Ishikawa (cell line): Measurements from ENCODE around the gene CACNA1C.

ENCODE experiments used
- CEBPB ChIP-seq: IDR thresholded peaks from 2 replicates; pipeline ENCODE4 v1.6.1; 2012
- CREB1 ChIP-seq: IDR thresholded peaks from 2 replicates; pipeline ENCODE4 v1.6.1; 2012; ENCODE audit warnings: low read depth
- EGR1 ChIP-seq: IDR thresholded peaks from 2 replicates; pipeline ENCODE4 v1.6.1; 2012
- EP300 ChIP-seq: IDR thresholded peaks from 2 replicates; pipeline ENCODE4 v1.6.1; 2012; ENCODE audit warnings: borderline replicate concordance
- FOXM1 ChIP-seq: IDR thresholded peaks from 2 replicates; pipeline ENCODE4 v1.6.1; 2012; ENCODE audit warnings: low read depth, borderline replicate concordance
- MAX ChIP-seq: IDR thresholded peaks from 2 replicates; pipeline ENCODE4 v1.6.1; 2012
- NFIC ChIP-seq: IDR thresholded peaks from 2 replicates; pipeline ENCODE4 v1.6.1; 2012
- RAD21 ChIP-seq: IDR thresholded peaks from 2 replicates; pipeline ENCODE4 v1.6.1; 2012; ENCODE audit warnings: low read depth
- REST ChIP-seq: IDR thresholded peaks from 2 replicates; pipeline ENCODE4 v1.6.1; 2012; ENCODE audit warnings: low read depth, mild to moderate bottlenecking
- TAF1 ChIP-seq: IDR thresholded peaks from 2 replicates; pipeline ENCODE4 v1.6.1; 2012; ENCODE audit warnings: low read depth, mild to moderate bottlenecking
- TCF12 ChIP-seq: IDR thresholded peaks from 2 replicates; pipeline ENCODE4 v1.6.1; 2012; ENCODE audit warnings: low read depth
- TEAD4 ChIP-seq: IDR thresholded peaks from 2 replicates; pipeline ENCODE4 v1.6.1; 2012
- USF1 ChIP-seq: IDR thresholded peaks from 2 replicates; pipeline ENCODE4 v1.6.1; 2012
- YY1 ChIP-seq: IDR thresholded peaks from 2 replicates; pipeline ENCODE4 v1.6.1; 2012; ENCODE audit warnings: low read depth
- ZBTB7A ChIP-seq: IDR thresholded peaks from 2 replicates; pipeline ENCODE4 v1.6.1; 2012; ENCODE audit warnings: low read depth

CACNA1C gene

GRCh38 chr12:2422591-2422990 is 369.8 kb downstream of the CACNA1C start:
- TF ChIP-seq TEAD4 (no peak), TCF12 (no peak), ZBTB7A (no peak), EGR1 (no peak), TAF1 (no peak), RAD21 (no peak), EP300 (no peak), USF1 (no peak), CEBPB (no peak), NFIC (no peak), FOXM1 (no peak), CREB1 (no peak), YY1 (no peak), MAX (no peak), REST (no peak)

- TF ChIP-seq FOXM1 (no peak), USF1 (no peak), EP300 (no peak), NFIC (no peak), MAX (no peak)
Observed at GRCh38 chr12:2429032-2429431, 376.2 kb downstream of the CACNA1C start.

- TF ChIP-seq TEAD4 = no peak
- no peak for TF ChIP-seq NFIC
- TF ChIP-seq EGR1 = no peak
- TF ChIP-seq MAX = no peak
- no peak for TF ChIP-seq USF1
- TF ChIP-seq FOXM1 = no peak
- no peak for TF ChIP-seq TAF1
- no peak for TF ChIP-seq REST
- TF ChIP-seq TCF12 = no peak
- no peak for TF ChIP-seq CEBPB
- TF ChIP-seq YY1 = no peak
- no peak for TF ChIP-seq CREB1
- TF ChIP-seq ZBTB7A = no peak
- no peak for TF ChIP-seq EP300
- TF ChIP-seq RAD21 = no peak
Observed at GRCh38 chr12:2431810-2432209, 379.0 kb downstream of the CACNA1C start.

GRCh38 chr12:2432856-2433255 is 380.1 kb downstream of the CACNA1C start:
- TF ChIP-seq YY1 (no peak), MAX (no peak), EP300 (no peak), ZBTB7A (no peak), USF1 (no peak), CEBPB (no peak), FOXM1 (no peak), CREB1 (no peak), EGR1 (no peak), REST (no peak), TAF1 (no peak), RAD21 (no peak), TEAD4 (no peak)
